K562 (cell line): ENCODE data around the gene ZSCAN5C. TPM values are rescaled to one million over a fixed set of nuclear protein-coding genes. Genes with fewer than 3 reads are reported as not detected.

Experiments used
- ATAC-seq: fragments of 200-7000 bp; cut with Tn5 transposase; 3 replicates; pipeline ENCODE4 v1.9.1; 2020; ENCODE audit warnings: moderate library complexity
- BruUV-seq: library from RNA; stranded (reverse); fragments of 400-500 nt; replicated peaks from 2 replicates; lab custom pipeline; 2021; lab: Mats Ljungman, UMichigan
- CTCF ChIA-PET: fragments of 300-600 bp; formaldehyde crosslinking; extraction: SDS; loops from one replicate; lab custom pipeline; 2021; ENCODE audit warnings: low intra/inter-chr PET ratio; lab: Yijun Ruan, JAX
- POLR2A ChIA-PET: fragments of 300-600, 350-650 bp; sonication (Branson Sonifier 250); formaldehyde crosslinking; extraction: SDS; loops from one replicate; lab custom pipeline; 2021; ENCODE audit warnings: antibody characterized with exemption, inconsistent platforms; lab: Yijun Ruan, JAX
- DNase-seq, 4 experiments: peaks; one replicate each; pipeline versions ENCODE4 v3.0.0 to v3.0.0-alpha.2; 2011 to 2018; ENCODE audit warnings: low spot score in 3 of 4, mixed read lengths in 3 of 4; ENCODE audit errors: extremely low read depth in 1 of 4
- FAIRE-seq: peaks from 2 replicates; lab custom pipeline; 2011; peaks lifted over from hg19 to GRCh38; lab: Jason Lieb, UNC
- H2AFZ ChIP-seq: 2 replicates; pipeline ENCODE4 v1.6.0; 2011; ENCODE audit warnings: low read depth, low read length, control low read depth, inconsistent platforms
- H3K27ac ChIP-seq: fragments of 200-600 bp; 3 replicates; pipeline ENCODE4 v1.8.0; 2011; ENCODE audit warnings: low read depth, mild to moderate bottlenecking, control low read depth, inconsistent platforms, low read length, moderate library complexity, mixed read lengths; ENCODE audit errors: extremely low read depth
- H3K27me3 ChIP-seq, 2 experiments: fragments of 300-600 bp in 1 of 2; 2 replicates in 1 of 2; 3 replicates in 1 of 2; pipeline versions ENCODE4 v1.6.0 to v1.8.0; 2011; ENCODE audit warnings: inconsistent platforms in 2 of 2, low read length in 2 of 2, mild to moderate bottlenecking in 1 of 2, mixed read lengths in 1 of 2, moderate library complexity in 1 of 2; ENCODE audit not compliant: control insufficient read depth in 2 of 2, insufficient read depth in 2 of 2
- H3K36me3 ChIP-seq: fragments of 300-600 bp; 3 replicates; pipeline ENCODE4 v1.8.0; 2011; ENCODE audit warnings: mild to moderate bottlenecking, low read length, inconsistent platforms; ENCODE audit not compliant: control insufficient read depth, insufficient read depth
- H3K4me1 ChIP-seq, 2 experiments: fragments of 200-600 bp in 1 of 2; replicated peaks in 1 of 2; 2 replicates in 1 of 2; 3 replicates in 1 of 2; pipeline versions ENCODE4 v1.5.1 to v1.8.0; 2011; ENCODE audit warnings: inconsistent platforms in 2 of 2, low read length in 2 of 2, mild to moderate bottlenecking in 1 of 2, mixed read lengths in 1 of 2, moderate library complexity in 1 of 2; ENCODE audit not compliant: control insufficient read depth in 2 of 2, insufficient read depth in 2 of 2
- H3K4me2 ChIP-seq: 2 replicates; pipeline ENCODE4 v1.6.1; 2011; ENCODE audit warnings: low read length, control low read depth, inconsistent platforms, mixed read lengths; ENCODE audit not compliant: insufficient read depth
- H3K4me3 ChIP-seq: fragments of 200-600 bp; sonication (generic), shearing (Covaris generic); 2 replicates; pipeline ENCODE4 v1.5.1; 2016; ENCODE audit warnings: control low read depth, inconsistent platforms
- H3K79me2 ChIP-seq: fragments of 200-600 bp; 3 replicates; pipeline ENCODE4 v1.8.0; 2011; ENCODE audit warnings: low read length, inconsistent platforms; ENCODE audit not compliant: control insufficient read depth, insufficient read depth
- H3K9ac ChIP-seq, 2 experiments: 2 replicates each; pipeline versions ENCODE4 v1.6.0 to v1.6.1; 2011; ENCODE audit warnings: low read depth in 2 of 2, low read length in 2 of 2, control low read depth in 1 of 2, inconsistent platforms in 1 of 2, mild to moderate bottlenecking in 1 of 2, mixed read lengths in 1 of 2; ENCODE audit not compliant: insufficient read depth in 1 of 2
- H3K9me1 ChIP-seq: one replicate; pipeline ENCODE4 v1.6.0; 2011; ENCODE audit warnings: inconsistent platforms, mild to moderate bottlenecking, low read length, moderate library complexity; ENCODE audit not compliant: control insufficient read depth, insufficient read depth
- H3K9me3 ChIP-seq: replicated peaks from 2 replicates; pipeline ENCODE4 v1.5.1; 2011; ENCODE audit warnings: low read depth, low read length, inconsistent platforms; ENCODE audit not compliant: control insufficient read depth, insufficient read depth
- H4K20me1 ChIP-seq: replicated peaks from 2 replicates; pipeline ENCODE4 v1.6.1; 2011; ENCODE audit warnings: low read length, inconsistent platforms, mixed read lengths; ENCODE audit not compliant: control insufficient read depth, insufficient read depth
- CREBBP ChIP-seq: IDR thresholded peaks from one replicate; pipeline ENCODE4 v1.6.1; 2012; ENCODE audit warnings: low read depth, mild to moderate bottlenecking, control low read depth, inconsistent platforms, low read length
- CSDE1 ChIP-seq, 2 experiments: fragments of 450-650 bp; IDR thresholded peaks; 2 replicates each; pipeline ENCODE4 v1.6.1; 2016; ENCODE audit warnings: mild to moderate bottlenecking in 1 of 2
- EZH2 ChIP-seq: IDR thresholded peaks from 2 replicates; pipeline ENCODE4 v1.6.1; 2012; ENCODE audit warnings: low read depth, mild to moderate bottlenecking, inconsistent platforms, low read length, borderline replicate concordance
- GTF2A2 ChIP-seq: IDR thresholded peaks from 2 replicates; pipeline ENCODE4 v1.6.1; 2016; ENCODE audit warnings: mild to moderate bottlenecking, missing genetic modification characterization, missing compliant biosample characterization
- HDGF ChIP-seq: fragments of 450-650 bp; IDR thresholded peaks from 2 replicates; pipeline ENCODE4 v1.6.1; 2016
- HSF4 ChIP-seq: fragments of 250-450 bp; sonication (Bioruptor Pico); IDR thresholded peaks from 2 replicates; pipeline ENCODE4 v2.1.2; 2022; ENCODE audit warnings: mild to moderate bottlenecking, moderate library complexity, borderline replicate concordance
- KAT7 ChIP-seq: sonication (generic); formaldehyde crosslinking; IDR thresholded peaks from 2 replicates; pipeline ENCODE4 v1.8.0; 2022; ENCODE audit warnings: missing genetic modification reagents, mild to moderate bottlenecking, borderline replicate concordance
- NCOA1 ChIP-seq: fragments of 450-650 bp; IDR thresholded peaks from 2 replicates; pipeline ENCODE4 v1.6.1; 2016; ENCODE audit warnings: low read depth
- NELFE ChIP-seq: IDR thresholded peaks from 2 replicates; pipeline ENCODE4 v1.6.1; 2011; ENCODE audit warnings: mild to moderate bottlenecking; ENCODE audit not compliant: insufficient read depth, insufficient read length
- SP2 ChIP-seq: IDR thresholded peaks from 2 replicates; pipeline ENCODE4 v1.6.1; 2011; ENCODE audit warnings: mild to moderate bottlenecking, low read depth, low read length, moderate library complexity; ENCODE audit not compliant: poor library complexity, severe bottlenecking; ENCODE audit errors: extremely low read depth
- ZFP1 ChIP-seq: fragments of 450-650 bp; formaldehyde crosslinking; IDR thresholded peaks from 2 replicates; pipeline ENCODE4 v1.4.0; 2020; ENCODE audit warnings: mild to moderate bottlenecking, mixed read lengths
- ZFPM2 ChIP-seq: fragments of 250-450 bp; sonication (Bioruptor Pico); IDR thresholded peaks from 2 replicates; pipeline ENCODE4 v1.5.1; 2022; ENCODE audit warnings: mild to moderate bottlenecking
- ZNF347 ChIP-seq: fragments of 450-650 bp; formaldehyde crosslinking; IDR thresholded peaks from 2 replicates; pipeline ENCODE4 v1.4.0; 2020; ENCODE audit warnings: low read depth, mild to moderate bottlenecking, moderate library complexity
- ZNF644 ChIP-seq: fragments of 200-800 bp; sonication (Bioruptor generic); IDR thresholded peaks from 2 replicates; pipeline ENCODE4 v1.6.1; 2016; ENCODE audit warnings: low read depth, missing genetic modification characterization, missing compliant biosample characterization
- ZNF764 ChIP-seq: fragments of 250-450 bp; sonication (Bioruptor Pico); IDR thresholded peaks from 2 replicates; pipeline ENCODE4 v1.4.0; 2020; ENCODE audit warnings: low read depth, mild to moderate bottlenecking, moderate library complexity
- WGBS: fragments of 100-300 bp; shearing (Covaris generic); methylation state at CpG from one replicate; pipeline ENCODE4 v1.1.6; 2016; ENCODE audit warnings: low coverage, mixed read lengths; ENCODE audit not compliant: insufficient coverage; ENCODE audit errors: missing lambda C conversion rate; 5-methylcytosine and 5-hydroxymethylcytosine counted together
- in situ Hi-C: fragments of 300-500 bp; cut with MboI; formaldehyde crosslinking; loops from 4 replicates; pipeline ENCODE4 v1.15.0; 2018; ENCODE audit warnings: inconsistent platforms, mixed read lengths
- intact Hi-C: fragments of 100-400 bp; cut with micrococcal nuclease; formaldehyde crosslinking; loops from 2 replicates; pipeline ENCODE4 v1.14.2; 2022
- polyA plus RNA-seq, 8 experiments: library from polyadenylated mRNA; depleted of rRNA in 4 of 8; stranded (reverse) in 5 of 8; unstranded in 3 of 8; fragments of >200 nt; fragmentation: Nextera tagmentation in 2 of 8; fragmentation: Illumina TruSeq in 1 of 8; extraction: Ambion mirVana in 2 of 8; extraction: Trizol in 1 of 8; gene quantifications; 2 replicates each; pipeline versions ENCODE4 v1.2.1 to v1.2.3, GENCODE V29; 2011 to 2014; ENCODE audit warnings: inconsistent platforms in 1 of 8, missing spikeins in 1 of 8
- total RNA-seq, 7 experiments: library from RNA; depleted of rRNA in 6 of 7; stranded (reverse); fragments of >200 nt in 6 of 7; fragmentation: Illumina TruSeq in 2 of 7; extraction: Trizol in 2 of 7; gene quantifications; 2 replicates each; pipeline versions ENCODE4 v1.2.1 to v1.2.3, GENCODE V29; 2011 to 2021; ENCODE audit warnings: low replicate concordance in 1 of 7
- TF ChIP-seq, protein P1 (sequence below), 2 experiments: fragments of 450-650 bp; conservative IDR thresholded peaks; 2 replicates each; pipeline ENCODE4 v1.6.1; 2017; ENCODE audit warnings: mild to moderate bottlenecking in 2 of 2, moderate library complexity in 2 of 2
- TF ChIP-seq, protein P2 (sequence below): sonication (generic); formaldehyde crosslinking; IDR thresholded peaks from 2 replicates; pipeline ENCODE4 v1.8.0; 2022; ENCODE audit warnings: missing genetic modification reagents, mild to moderate bottlenecking, borderline replicate concordance
- TF ChIP-seq, protein P3 (sequence below): fragments of 450-650 bp; IDR thresholded peaks from 2 replicates; pipeline ENCODE4 v1.6.1; 2016; ENCODE audit warnings: antibody characterized with exemption

ZSCAN5C gene
- total and polyA plus RNA-seq, 9 of the 15 experiments (the other 6 are each of a cell fraction or from before 2014, with no cell fraction given): 0.07 TPM; not detected in 8

DNA sequence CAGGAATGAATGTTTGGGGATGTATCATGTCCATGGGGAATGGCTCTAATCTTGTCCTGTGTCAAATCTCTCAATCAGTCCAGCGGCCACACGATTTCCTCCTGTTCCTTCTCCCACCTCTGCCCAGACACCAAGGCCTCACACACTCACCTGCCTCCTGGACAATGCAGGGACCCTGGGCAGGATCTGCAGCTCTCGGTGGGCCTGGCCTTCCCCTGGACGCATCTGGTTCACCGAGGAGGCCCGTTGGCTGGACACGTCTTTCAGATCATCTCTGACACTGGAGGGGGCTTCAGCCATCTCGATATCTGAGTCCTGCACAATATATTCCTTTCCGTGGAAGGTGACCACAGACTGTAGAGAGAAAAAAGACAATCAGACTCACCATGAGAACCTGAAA is 21.4 kb downstream of the ZSCAN5C start (continued):
- TF ChIP-seq, protein P1, sequence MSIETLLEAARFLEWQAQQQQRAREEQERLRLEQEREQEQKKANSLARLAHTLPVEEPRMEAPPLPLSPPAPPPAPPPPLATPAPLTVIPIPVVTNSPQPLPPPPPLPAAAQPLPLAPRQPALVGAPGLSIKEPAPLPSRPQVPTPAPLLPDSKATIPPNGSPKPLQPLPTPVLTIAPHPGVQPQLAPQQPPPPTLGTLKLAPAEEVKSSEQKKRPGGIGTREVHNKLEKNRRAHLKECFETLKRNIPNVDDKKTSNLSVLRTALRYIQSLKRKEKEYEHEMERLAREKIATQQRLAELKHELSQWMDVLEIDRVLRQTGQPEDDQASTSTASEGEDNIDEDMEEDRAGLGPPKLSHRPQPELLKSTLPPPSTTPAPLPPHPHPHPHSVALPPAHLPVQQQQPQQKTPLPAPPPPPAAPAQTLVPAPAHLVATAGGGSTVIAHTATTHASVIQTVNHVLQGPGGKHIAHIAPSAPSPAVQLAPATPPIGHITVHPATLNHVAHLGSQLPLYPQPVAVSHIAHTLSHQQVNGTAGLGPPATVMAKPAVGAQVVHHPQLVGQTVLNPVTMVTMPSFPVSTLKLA (conservative IDR thresholded peaks at IDR 0.05): no peak
- TF ChIP-seq HSF4 (CRISPR knock-in tag): no peak
- TF ChIP-seq, protein P2, sequence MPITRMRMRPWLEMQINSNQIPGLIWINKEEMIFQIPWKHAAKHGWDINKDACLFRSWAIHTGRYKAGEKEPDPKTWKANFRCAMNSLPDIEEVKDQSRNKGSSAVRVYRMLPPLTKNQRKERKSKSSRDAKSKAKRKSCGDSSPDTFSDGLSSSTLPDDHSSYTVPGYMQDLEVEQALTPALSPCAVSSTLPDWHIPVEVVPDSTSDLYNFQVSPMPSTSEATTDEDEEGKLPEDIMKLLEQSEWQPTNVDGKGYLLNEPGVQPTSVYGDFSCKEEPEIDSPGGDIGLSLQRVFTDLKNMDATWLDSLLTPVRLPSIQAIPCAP: no peak
- TF ChIP-seq, all 486 proteins: peak for 0

DNA sequence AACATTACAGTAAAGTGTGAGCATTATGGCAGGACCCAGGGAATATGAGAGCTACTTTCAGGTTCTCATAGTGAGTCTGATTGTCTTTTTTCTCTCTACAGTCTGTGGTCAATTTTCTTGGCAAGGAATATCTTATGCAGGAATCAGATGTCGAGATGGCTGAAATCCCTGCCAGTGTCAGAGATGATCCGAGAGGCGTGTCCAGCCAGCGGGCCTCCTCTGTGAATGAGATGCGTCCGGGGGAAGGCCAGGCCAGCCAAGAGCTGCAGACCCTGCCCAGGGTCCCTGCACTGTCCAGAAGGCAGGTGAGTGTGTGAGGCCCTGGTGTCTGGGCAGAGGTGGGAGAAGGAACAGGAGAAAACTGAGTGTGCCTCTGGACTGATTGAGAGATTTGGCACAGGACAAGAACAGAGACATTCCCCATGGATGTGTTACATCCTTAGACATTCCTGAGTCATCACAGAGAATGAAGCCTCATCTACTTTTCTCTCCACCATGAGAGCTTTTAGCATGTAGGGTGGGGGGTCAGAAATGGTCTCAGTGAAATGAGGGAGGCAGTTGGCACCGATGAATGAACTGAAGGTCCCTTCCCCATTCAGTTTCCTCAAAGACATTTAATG is 43.2 kb downstream of the ZSCAN5C start:
- Histone ChIP-seq H3K9ac (no peak overlapping the region), H3K27ac (no peak overlapping the region), H3K9me3 (no peaks in the 10 kb centered on the region), H3K4me1 (peaks cover 12 to 15% of the 10 kb centered on the region in 2 experiments), H3K9me1 (no peaks in the 10 kb centered on the region), H3K4me2 (no peak overlapping the region), H2AFZ (no peak overlapping the region), H3K36me3 (no peaks in the 10 kb centered on the region), H3K27me3 (no peaks in the 10 kb centered on the region), H3K4me3 (no peak overlapping the region), H4K20me1 (no peaks in the 10 kb centered on the region), H3K79me2 (no peaks in the 10 kb centered on the region)
- FAIRE-seq (no peak), DNase-seq (no peak), ATAC-seq (no peak)
- intact Hi-C loops: no loop called here
- WGBS: 67% methylated on average over 6 of the region's 7 CpGs
- in situ Hi-C loops: no loop called here
- ChIA-PET POLR2A (interaction anchor here (0.6 kb wide), 1 partner anchor 89 kb away, joined by 3 read pairs; no protein-coding TSS in a partner anchor), CTCF (no interaction called here)
- BruUV-seq: no TSS peak
- TF ChIP-seq, protein P3, sequence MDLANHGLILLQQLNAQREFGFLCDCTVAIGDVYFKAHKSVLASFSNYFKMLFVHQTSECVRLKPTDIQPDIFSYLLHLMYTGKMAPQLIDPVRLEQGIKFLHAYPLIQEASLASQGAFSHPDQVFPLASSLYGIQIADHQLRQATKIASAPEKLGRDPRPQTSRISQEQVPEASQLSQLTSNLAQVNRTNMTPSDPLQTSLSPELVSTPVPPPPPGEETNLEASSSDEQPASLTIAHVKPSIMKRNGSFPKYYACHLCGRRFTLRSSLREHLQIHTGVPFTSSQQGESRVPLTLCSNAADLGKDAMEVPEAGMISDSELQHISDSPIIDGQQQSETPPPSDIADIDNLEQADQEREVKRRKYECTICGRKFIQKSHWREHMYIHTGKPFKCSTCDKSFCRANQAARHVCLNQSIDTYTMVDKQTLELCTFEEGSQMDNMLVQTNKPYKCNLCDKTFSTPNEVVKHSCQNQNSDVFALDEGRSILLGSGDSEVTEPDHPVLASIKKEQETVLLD: no peak
- TF ChIP-seq KAT7 (CRISPR knock-in tag) (no peak), NELFE (no peak), ZNF764 (no peak), NCOA1 (no peak), HDGF (no peak), EZH2 (no peak), ZNF644 (no peak), ZFP1 (CRISPR knock-in tag) (no peak), ZNF347 (CRISPR knock-in tag) (no peak), SP2 (no peak), ZFPM2 (CRISPR knock-in tag) (no peak), GTF2A2 (no peak), CSDE1 (IDR thresholded peaks at IDR 0.05) (no peak), CREBBP (no peak)
